ENCODE data around the gene PGAP3.

GRCh38 chr17:39628655-39629493 lies 59.0 kb downstream of the PGAP3 start:
- TF ChIP-seq CTCF (conservative IDR thresholded peaks at IDR 0.05; ENCODE audit: low read length) (no peak), EZH2phosphoT487 (IDR thresholded peaks at IDR 0.05; ENCODE audit: borderline replicate concordance) (no peak)

Data from Loucy (cell line).